ENCODE measurements around the gene SLC37A1.

SLC37A1 gene

GRCh38 chr21:42599962-42600361 is 86.3 kb downstream of the SLC37A1 start:
- no peak for DNase-seq (ENCODE audit: low read depth)

GRCh38 chr21:42601656-42602055 is 88.0 kb downstream of the SLC37A1 start:
- TF ChIP-seq CTCF (IDR thresholded peaks at IDR 0.05; ENCODE audit: control insufficient read depth, extremely low read depth, insufficient read depth): no peak
- DNase-seq (ENCODE audit: low read depth): no peak
- H3K4me3 ChIP-seq (ENCODE audit: low read depth, low read length): no peak overlapping the region

More at GRCh38 chr21:42599962-42600361, 86.3 kb downstream of the SLC37A1 start:
- H3K4me3 ChIP-seq (ENCODE audit: low read depth, low read length): no peak overlapping the region
- no peak for TF ChIP-seq CTCF (IDR thresholded peaks at IDR 0.05; ENCODE audit: control insufficient read depth, extremely low read depth, insufficient read depth)

GRCh38 chr21:42607102-42607501 is 93.5 kb downstream of the SLC37A1 start:
- no peak for DNase-seq (ENCODE audit: low read depth)
- no peak for TF ChIP-seq CTCF (IDR thresholded peaks at IDR 0.05; ENCODE audit: control insufficient read depth, extremely low read depth, insufficient read depth)
- no peak overlapping the region for H3K4me3 ChIP-seq (ENCODE audit: low read depth, low read length)

- DNase-seq (ENCODE audit: low read depth): no peak
- TF ChIP-seq CTCF (IDR thresholded peaks at IDR 0.05; ENCODE audit: control insufficient read depth, extremely low read depth, insufficient read depth): no peak
- H3K4me3 ChIP-seq (ENCODE audit: low read depth, low read length): no peak overlapping the region
Observed at GRCh38 chr21:42607525-42608102, 94.0 kb downstream of the SLC37A1 start.

- no peak for DNase-seq (ENCODE audit: low read depth)
- no peak overlapping the region for H3K4me3 ChIP-seq (ENCODE audit: low read depth, low read length)
- no peak for TF ChIP-seq CTCF (IDR thresholded peaks at IDR 0.05; ENCODE audit: control insufficient read depth, extremely low read depth, insufficient read depth)
Observed at GRCh38 chr21:42608446-42608845, 94.8 kb downstream of the SLC37A1 start.

- no peak for TF ChIP-seq CTCF (IDR thresholded peaks at IDR 0.05; ENCODE audit: control insufficient read depth, extremely low read depth, insufficient read depth)
- no peak for DNase-seq (ENCODE audit: low read depth)
- no peak overlapping the region for H3K4me3 ChIP-seq (ENCODE audit: low read depth, low read length)
Observed at GRCh38 chr21:42609811-42610210, 96.2 kb downstream of the SLC37A1 start.

- no peak for DNase-seq (ENCODE audit: low read depth)
- TF ChIP-seq CTCF (IDR thresholded peaks at IDR 0.05; ENCODE audit: control insufficient read depth, extremely low read depth, insufficient read depth): no peak
- H3K4me3 ChIP-seq (ENCODE audit: low read depth, low read length): no peak overlapping the region
Observed at GRCh38 chr21:42611852-42612251, 98.2 kb downstream of the SLC37A1 start.

Measured in LNCaP clone FGC (cell line).